Breast epithelium (tissue), 3 donors: Measurements from ENCODE around the gene FAM163B.

Experiments
- POLR2A ChIP-seq: fragments of 450-650 bp; IDR thresholded peaks from one replicate; pipeline ENCODE4 v1.6.1; 2016; ENCODE audit warnings: antibody characterized with exemption, mild to moderate bottlenecking, moderate library complexity
- POLR2AphosphoS5 ChIP-seq, 3 donors: sonication (generic); formaldehyde crosslinking; IDR thresholded peaks; one replicate each; pipeline ENCODE4 v1.6.1; 2017; ENCODE audit warnings: antibody characterized with exemption in 3 of 3
- TF ChIP-seq, protein P1 (sequence below), 3 donors: fragments of 450-650 bp; IDR thresholded peaks; one replicate each; pipeline ENCODE4 v1.5.1; 2016 to 2017; ENCODE audit warnings: antibody characterized with exemption in 3 of 3, mild to moderate bottlenecking in 3 of 3, moderate library complexity in 3 of 3

DNA sequence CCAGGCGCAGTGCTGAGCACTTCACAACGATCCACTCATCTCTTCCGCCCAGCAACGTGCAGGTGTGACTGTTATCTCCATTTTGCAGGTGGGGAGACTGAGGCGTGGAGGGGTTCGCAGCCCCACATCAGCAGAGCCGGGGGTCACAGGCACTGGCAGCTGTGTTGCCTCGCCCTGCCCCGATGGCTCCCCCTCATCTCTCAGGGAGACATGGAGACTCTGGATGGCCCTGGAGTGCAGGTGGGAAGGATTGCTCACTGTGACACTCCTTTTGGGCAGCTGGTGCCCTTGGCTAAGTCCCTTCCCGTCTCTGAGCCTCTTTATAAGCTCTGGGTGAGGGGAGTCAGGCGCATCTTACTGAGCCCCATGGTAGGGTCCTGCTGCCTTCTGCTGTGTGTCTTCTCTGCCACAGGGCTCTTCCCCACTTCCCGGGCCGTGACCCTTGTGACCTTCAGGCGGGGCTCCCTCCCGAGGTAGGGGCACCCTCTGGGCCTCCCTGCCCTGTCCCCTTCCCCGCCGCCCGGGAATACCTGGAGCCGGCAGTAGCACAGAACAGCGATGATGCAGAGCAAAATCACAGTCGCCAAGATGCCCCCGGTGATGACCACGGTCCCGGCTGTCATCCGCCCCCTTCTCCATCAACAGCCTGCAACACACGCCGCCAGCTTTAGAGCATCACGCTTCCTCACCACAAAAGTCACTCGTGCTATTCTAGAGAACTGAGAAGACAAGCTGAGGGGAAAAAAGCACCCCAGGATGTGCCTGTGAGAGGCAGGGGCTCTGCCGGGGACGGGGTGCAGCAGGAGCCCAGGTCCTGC lies 29.4 kb downstream of the FAM163B start:
- TF ChIP-seq, protein P1, sequence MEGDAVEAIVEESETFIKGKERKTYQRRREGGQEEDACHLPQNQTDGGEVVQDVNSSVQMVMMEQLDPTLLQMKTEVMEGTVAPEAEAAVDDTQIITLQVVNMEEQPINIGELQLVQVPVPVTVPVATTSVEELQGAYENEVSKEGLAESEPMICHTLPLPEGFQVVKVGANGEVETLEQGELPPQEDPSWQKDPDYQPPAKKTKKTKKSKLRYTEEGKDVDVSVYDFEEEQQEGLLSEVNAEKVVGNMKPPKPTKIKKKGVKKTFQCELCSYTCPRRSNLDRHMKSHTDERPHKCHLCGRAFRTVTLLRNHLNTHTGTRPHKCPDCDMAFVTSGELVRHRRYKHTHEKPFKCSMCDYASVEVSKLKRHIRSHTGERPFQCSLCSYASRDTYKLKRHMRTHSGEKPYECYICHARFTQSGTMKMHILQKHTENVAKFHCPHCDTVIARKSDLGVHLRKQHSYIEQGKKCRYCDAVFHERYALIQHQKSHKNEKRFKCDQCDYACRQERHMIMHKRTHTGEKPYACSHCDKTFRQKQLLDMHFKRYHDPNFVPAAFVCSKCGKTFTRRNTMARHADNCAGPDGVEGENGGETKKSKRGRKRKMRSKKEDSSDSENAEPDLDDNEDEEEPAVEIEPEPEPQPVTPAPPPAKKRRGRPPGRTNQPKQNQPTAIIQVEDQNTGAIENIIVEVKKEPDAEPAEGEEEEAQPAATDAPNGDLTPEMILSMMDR (IDR thresholded peaks at IDR 0.05), result no peak
- no peak for TF ChIP-seq POLR2AphosphoS5 (IDR thresholded peaks at IDR 0.05)
- TF ChIP-seq POLR2A, result no peak
